Stimulated activated CD4-positive, alpha-beta T cell treated with anti-CD3 and anti-CD28 coated beads, Interleukin-12 subunit alpha, Interleukin-12 subunit beta, amount 100 ng/mL, for 4 hours (primary cell): ENCODE measurements around the gene NCOA1.

Source experiments
- DNase-seq: peaks from one replicate; pipeline ENCODE4 v3.0.0-alpha.2; 2020

The NCOA1 gene

GRCh38 chr2:24712296-24712695, 221.2 kb downstream of the NCOA1 start:
- no peak for DNase-seq

- DNase-seq: no peak
Observed at GRCh38 chr2:24717263-24717951, 226.4 kb downstream of the NCOA1 start.

GRCh38 chr2:24720310-24720709, 229.3 kb downstream of the NCOA1 start:
- DNase-seq: no peak

GRCh38 chr2:24721470-24721869, 230.4 kb downstream of the NCOA1 start:
- no peak for DNase-seq

- no peak for DNase-seq
Observed at GRCh38 chr2:24722141-24722790, 231.2 kb downstream of the NCOA1 start.

GRCh38 chr2:24723191-24723590, 232.1 kb downstream of the NCOA1 start:
- DNase-seq: no peak

- no peak for DNase-seq
Observed at GRCh38 chr2:24723665-24724064, 232.6 kb downstream of the NCOA1 start.

GRCh38 chr2:24724111-24724775, 233.2 kb downstream of the NCOA1 start:
- DNase-seq: no peak

GRCh38 chr2:24725956-24726355, 234.9 kb downstream of the NCOA1 start:
- DNase-seq: no peak

- no peak for DNase-seq
Observed at GRCh38 chr2:24730481-24730880, 239.4 kb downstream of the NCOA1 start.

GRCh38 chr2:24731040-24731439, 240.0 kb downstream of the NCOA1 start:
- DNase-seq: no peak

- no peak for DNase-seq
Observed at GRCh38 chr2:24731923-24732322, 240.9 kb downstream of the NCOA1 start.

GRCh38 chr2:24734741-24735140, 243.7 kb downstream of the NCOA1 start:
- DNase-seq: no peak

- no peak for DNase-seq
Observed at GRCh38 chr2:24739354-24740025, 248.4 kb downstream of the NCOA1 start.

GRCh38 chr2:24740142-24740541, 249.1 kb downstream of the NCOA1 start:
- DNase-seq: no peak

GRCh38 chr2:24742730-24743129, 251.7 kb downstream of the NCOA1 start:
- no peak for DNase-seq

GRCh38 chr2:24743924-24744323, 252.9 kb downstream of the NCOA1 start:
- no peak for DNase-seq

GRCh38 chr2:24744356-24744755, 253.3 kb downstream of the NCOA1 start:
- no peak for DNase-seq

- DNase-seq: no peak
Observed at GRCh38 chr2:24745825-24746224, 254.8 kb downstream of the NCOA1 start.

- no peak for DNase-seq
Observed at GRCh38 chr2:24747299-24747698, 256.2 kb downstream of the NCOA1 start.

- no peak for DNase-seq
Observed at GRCh38 chr2:24749069-24749691, 258.1 kb downstream of the NCOA1 start.

GRCh38 chr2:24754985-24755705, 264.1 kb downstream of the NCOA1 start:
- DNase-seq: no peak
